ENCODE measurements around the gene HSBP1L1. TPM values are rescaled to one million over a fixed set of nuclear protein-coding genes. Genes with fewer than 3 reads are reported as not detected.
"Not testable (repeated sequence)": the region's sequence is repeated elsewhere in the genome, so short reads cannot be mapped to it uniquely, and the experiment has no call there.

Gene HSBP1L1
- total RNA-seq, 4 donors from 2014 or later = 6.6 to 21.3 (median 15.0) TPM

DNA sequence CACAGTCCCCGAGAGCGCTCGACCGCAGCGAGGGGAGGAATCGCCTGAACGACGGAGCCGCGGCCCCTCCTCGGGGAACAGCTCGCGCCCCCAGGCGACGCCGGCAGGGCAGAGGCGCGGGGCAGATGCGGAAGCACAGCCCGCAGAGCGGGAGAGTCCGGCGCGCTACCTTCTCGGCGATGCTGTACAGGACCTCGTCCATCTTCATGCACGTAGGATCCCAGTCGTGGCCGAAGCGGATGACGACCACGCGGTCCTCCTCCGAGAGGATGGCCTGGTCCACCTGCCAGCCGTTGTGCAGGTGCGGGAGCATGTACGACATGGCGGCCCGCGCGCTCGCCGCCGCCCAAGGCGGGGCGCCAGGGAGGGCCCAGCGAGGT is 23.6 kb downstream of the HSBP1L1 start:
- intact Hi-C loops (cut with DNase I; ENCODE audit: low total_unique reads) = no loop called here
- DNase-seq = peak in 1 of 2 donors; percentile 35
- TF ChIP-seq, protein P1, sequence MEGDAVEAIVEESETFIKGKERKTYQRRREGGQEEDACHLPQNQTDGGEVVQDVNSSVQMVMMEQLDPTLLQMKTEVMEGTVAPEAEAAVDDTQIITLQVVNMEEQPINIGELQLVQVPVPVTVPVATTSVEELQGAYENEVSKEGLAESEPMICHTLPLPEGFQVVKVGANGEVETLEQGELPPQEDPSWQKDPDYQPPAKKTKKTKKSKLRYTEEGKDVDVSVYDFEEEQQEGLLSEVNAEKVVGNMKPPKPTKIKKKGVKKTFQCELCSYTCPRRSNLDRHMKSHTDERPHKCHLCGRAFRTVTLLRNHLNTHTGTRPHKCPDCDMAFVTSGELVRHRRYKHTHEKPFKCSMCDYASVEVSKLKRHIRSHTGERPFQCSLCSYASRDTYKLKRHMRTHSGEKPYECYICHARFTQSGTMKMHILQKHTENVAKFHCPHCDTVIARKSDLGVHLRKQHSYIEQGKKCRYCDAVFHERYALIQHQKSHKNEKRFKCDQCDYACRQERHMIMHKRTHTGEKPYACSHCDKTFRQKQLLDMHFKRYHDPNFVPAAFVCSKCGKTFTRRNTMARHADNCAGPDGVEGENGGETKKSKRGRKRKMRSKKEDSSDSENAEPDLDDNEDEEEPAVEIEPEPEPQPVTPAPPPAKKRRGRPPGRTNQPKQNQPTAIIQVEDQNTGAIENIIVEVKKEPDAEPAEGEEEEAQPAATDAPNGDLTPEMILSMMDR (IDR thresholded peaks at IDR 0.05) = peak in 2 of 4 experiments; percentile 12 to 24
- TF ChIP-seq POLR2A (IDR thresholded peaks at IDR 0.05) = no peak
- peak overlapping the region; percentile 76 to 97 for H3K4me3 ChIP-seq
- H3K36me3 ChIP-seq = no peaks in the 10 kb centered on the region
- peak overlapping the region; percentile 84 to 94 for H3K27ac ChIP-seq
- no peaks in the 10 kb centered on the region for H3K9me3 ChIP-seq
- H3K27me3 ChIP-seq = no peaks in the 10 kb centered on the region
- H3K4me1 ChIP-seq = no peaks in the 10 kb centered on the region

DNA sequence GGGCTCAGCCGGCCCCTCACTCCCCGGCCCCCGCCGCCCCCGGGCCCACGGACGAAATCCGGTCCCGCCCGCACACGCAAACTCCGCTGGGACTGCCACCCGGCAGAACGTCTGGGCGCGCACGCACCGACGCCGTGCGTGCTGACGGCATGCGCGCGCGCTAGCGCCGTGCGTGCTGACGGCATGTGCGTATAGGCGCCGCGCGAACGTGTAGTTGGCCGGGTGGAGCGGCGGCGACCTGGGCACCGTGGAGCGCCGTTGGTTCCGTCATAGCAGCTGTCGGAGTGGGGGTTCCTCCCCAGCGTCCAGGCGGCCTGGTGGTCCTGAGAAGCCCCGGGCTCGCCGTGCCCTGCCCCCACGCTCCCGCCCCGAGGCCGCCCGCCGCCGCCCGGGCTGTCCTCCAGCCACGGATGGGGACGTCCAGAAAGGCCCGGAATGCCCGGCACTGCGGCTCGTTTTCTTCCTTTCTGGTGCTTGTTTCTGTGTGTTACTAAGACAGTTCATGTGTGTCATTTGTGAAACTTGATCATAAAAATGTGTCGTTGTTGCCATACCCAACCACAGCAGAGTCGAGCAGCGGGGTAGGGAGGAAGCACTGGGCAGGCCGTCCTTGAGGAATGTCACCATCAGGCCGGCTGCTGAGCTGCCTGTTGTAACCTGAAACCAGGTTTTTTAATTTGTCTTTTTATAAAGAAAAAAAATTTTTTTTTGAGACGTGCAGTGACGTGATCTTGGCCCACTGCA is 24.2 kb downstream of the HSBP1L1 start, which contains the start of gene TXNL4A:
Gene TXNL4A (minus strand): TSS at position 113 of the 744 bp plus-strand sequence. CDS start 171 bp downstream, outside the sequence.
- no peaks in the 10 kb centered on the region for H3K4me1 ChIP-seq
- peak within 1 kb of the TSS; percentile 76 to 97 for H3K4me3 ChIP-seq
- H3K36me3 ChIP-seq = no peaks in the 10 kb centered on the region
- DNase-seq = peak; percentile 69 to 78
- TF ChIP-seq, protein P1 (IDR thresholded peaks at IDR 0.05) = no peak
- peak; percentile 38 to 78 for TF ChIP-seq POLR2A (IDR thresholded peaks at IDR 0.05)
- no peaks in the 10 kb centered on the region for H3K9me3 ChIP-seq
- intact Hi-C loops (cut with DNase I; ENCODE audit: low total_unique reads) = no loop called here
- H3K27ac ChIP-seq = peak within 1 kb of the TSS; percentile 84 to 94
- no peaks in the 10 kb centered on the region for H3K27me3 ChIP-seq

DNA sequence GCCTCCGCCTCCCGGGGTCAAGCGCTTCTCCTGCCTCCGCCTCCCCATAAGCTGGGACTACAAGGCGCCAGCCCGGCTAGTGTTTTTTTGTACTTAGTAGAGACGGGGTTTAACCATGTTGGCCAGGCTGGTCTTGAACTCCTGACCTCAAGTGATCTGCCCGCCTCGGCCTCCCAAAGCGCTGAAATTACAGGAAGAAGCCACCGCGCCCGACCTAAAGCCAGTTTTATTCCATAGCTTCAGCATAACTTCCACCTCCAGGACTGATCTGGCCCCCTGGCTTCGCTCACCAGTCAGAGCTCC is 24.7 kb downstream of the HSBP1L1 start:
- no peaks in the 10 kb centered on the region for H3K36me3 ChIP-seq
- no peak for DNase-seq
- H3K27me3 ChIP-seq = no peaks in the 10 kb centered on the region
- H3K27ac ChIP-seq = peak overlapping the region; percentile 84 to 94
- peak overlapping the region; percentile 76 to 97 for H3K4me3 ChIP-seq
- TF ChIP-seq POLR2A (IDR thresholded peaks at IDR 0.05) = no peak
- TF ChIP-seq, protein P1 (IDR thresholded peaks at IDR 0.05) = no peak
- no peaks in the 10 kb centered on the region for H3K4me1 ChIP-seq
- H3K9me3 ChIP-seq = no peaks in the 10 kb centered on the region
- intact Hi-C loops (cut with DNase I; ENCODE audit: low total_unique reads) = no loop called here

DNA sequence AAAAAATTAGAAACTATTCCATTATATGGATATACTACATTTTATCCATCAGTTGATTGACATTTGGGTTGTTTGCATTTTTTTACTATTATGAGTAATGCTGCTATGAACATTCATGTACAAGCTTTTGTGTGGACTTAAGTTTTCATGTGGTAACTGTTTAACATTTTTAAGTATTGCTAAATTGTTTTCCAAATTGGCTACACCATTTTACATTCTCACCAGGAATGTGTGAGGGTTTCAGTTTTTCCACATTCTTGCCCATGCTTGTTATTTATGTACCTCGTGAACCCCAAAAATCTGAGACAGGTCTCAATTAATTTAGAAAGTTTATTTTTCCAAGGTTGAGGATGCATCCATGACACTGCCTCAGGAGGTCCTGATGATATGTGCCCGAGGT is 27.1 kb downstream of the HSBP1L1 start:
- intact Hi-C loops (cut with DNase I; ENCODE audit: low total_unique reads) = no loop called here
- no peak for DNase-seq
- TF ChIP-seq POLR2A (IDR thresholded peaks at IDR 0.05) = no peak
- TF ChIP-seq, protein P1 (IDR thresholded peaks at IDR 0.05) = no peak

DNA sequence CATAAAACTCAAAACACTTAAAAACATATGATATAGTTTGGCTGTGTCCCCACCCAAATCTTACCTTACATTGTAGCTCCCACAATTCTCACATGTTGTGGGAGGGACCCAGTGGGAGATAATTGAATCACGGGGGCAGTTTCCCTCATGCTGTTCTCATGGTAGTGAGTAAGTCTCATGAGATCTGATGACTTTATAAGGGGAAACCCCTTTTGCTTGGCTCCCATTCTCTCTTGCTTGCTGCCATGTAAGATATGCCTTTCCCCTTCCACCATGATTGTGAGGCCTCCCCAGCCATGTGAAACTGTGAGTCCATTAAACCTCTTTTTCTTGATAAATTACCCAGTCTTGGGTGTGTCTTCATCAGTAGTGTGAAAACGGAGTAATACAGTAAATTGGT is 35.3 kb downstream of the HSBP1L1 start:
- H3K4me3 ChIP-seq; intact Hi-C loops (cut with DNase I; ENCODE audit: low total_unique reads); H3K9me3 ChIP-seq; H3K27me3 ChIP-seq; H3K4me1 ChIP-seq; H3K27ac ChIP-seq; H3K36me3 ChIP-seq; DNase-seq: not testable (repeated sequence)

More for the DNA sequence above, 27.1 kb downstream of the HSBP1L1 start:
- H3K27me3 ChIP-seq = no peaks in the 10 kb centered on the region
- H3K4me1 ChIP-seq = no peaks in the 10 kb centered on the region
- H3K36me3 ChIP-seq = no peaks in the 10 kb centered on the region
- H3K9me3 ChIP-seq = no peaks in the 10 kb centered on the region
- H3K27ac ChIP-seq = no peak overlapping the region
- no peak overlapping the region for H3K4me3 ChIP-seq
